NCI-H1417 (cell line): ENCODE results near the gene RNASE12.
"Not testable (repeated sequence)": the region's sequence is repeated elsewhere in the genome, so short reads cannot be mapped to it uniquely, and the experiment has no call there.

Source experiments
- DNase-seq, 3 experiments: peaks; one replicate each; lab custom pipeline; 2025; lab: John Stamatoyannopoulos, UW

RNASE12 gene

GRCh38 chr14:20583142-20583541 lies 8.0 kb downstream of the RNASE12 start:
- DNase-seq, result no peak

GRCh38 chr14:20580242-20580641 lies 10.9 kb downstream of the RNASE12 start:
- DNase-seq, result no peak

- no peak for DNase-seq
Measured at GRCh38 chr14:20578784-20579502, 12.2 kb downstream of the RNASE12 start.

GRCh38 chr14:20578325-20578724 lies 12.9 kb downstream of the RNASE12 start:
- DNase-seq, result no peak

- DNase-seq, result not testable (repeated sequence)
Measured at GRCh38 chr14:20572382-20572990, 18.7 kb downstream of the RNASE12 start.

GRCh38 chr14:20570720-20571119 lies 20.5 kb downstream of the RNASE12 start:
- DNase-seq, result not testable (repeated sequence)

GRCh38 chr14:20569865-20570264 lies 21.3 kb downstream of the RNASE12 start:
- DNase-seq, result not testable (repeated sequence)

- DNase-seq, result no peak
Measured at GRCh38 chr14:20569066-20569465, 22.1 kb downstream of the RNASE12 start.

- DNase-seq, result no peak
Measured at GRCh38 chr14:20568393-20568792, 22.8 kb downstream of the RNASE12 start.

GRCh38 chr14:20567199-20567598 lies 24.0 kb downstream of the RNASE12 start:
- not testable (repeated sequence) for DNase-seq

- no peak for DNase-seq
Measured at GRCh38 chr14:20564501-20564997, 26.6 kb downstream of the RNASE12 start.

GRCh38 chr14:20563971-20564370 lies 27.2 kb downstream of the RNASE12 start:
- DNase-seq, result no peak

- no peak for DNase-seq
Measured at GRCh38 chr14:20560961-20561360, 30.2 kb downstream of the RNASE12 start, which contains the start of gene RNASE9. TSS of gene RNASE9 (minus strand) at chr14:20561047.

GRCh38 chr14:20559461-20559904 lies 31.7 kb downstream of the RNASE12 start:
- DNase-seq, result no peak

GRCh38 chr14:20557212-20557542 lies 34.0 kb downstream of the RNASE12 start:
- no peak for DNase-seq

- no peak for DNase-seq
Measured at GRCh38 chr14:20556500-20557211, 34.5 kb downstream of the RNASE12 start.

- no peak for DNase-seq
Measured at GRCh38 chr14:20555845-20556244, 35.3 kb downstream of the RNASE12 start.

GRCh38 chr14:20553024-20553423 lies 38.2 kb downstream of the RNASE12 start:
- DNase-seq, result no peak

- DNase-seq, result no peak
Measured at GRCh38 chr14:20551606-20552005, 39.6 kb downstream of the RNASE12 start.

- DNase-seq, result no peak
Measured at GRCh38 chr14:20550926-20551325, 40.2 kb downstream of the RNASE12 start.

GRCh38 chr14:20548414-20549158 lies 42.6 kb downstream of the RNASE12 start:
- DNase-seq, result no peak

- no peak for DNase-seq
Measured at GRCh38 chr14:20546877-20547276, 44.3 kb downstream of the RNASE12 start.
